Measurements from ENCODE around the gene SCAMP5. TPM values are rescaled to one million over a fixed set of nuclear protein-coding genes. Genes with fewer than 3 reads are reported as not detected.

The SCAMP5 gene
- polyA plus RNA-seq, 1 donor (not counting 4 experiments of a cell fraction or from before 2014, with no cell fraction given) = 1.9 TPM

GRCh38 chr15:74982183-74982582 lies 13.2 kb upstream of the SCAMP5 start:
- FAIRE-seq = no peak
- Histone ChIP-seq H3K36me3 (ENCODE audit: control insufficient read depth in 2 of 2, extremely low read depth in 1 of 2, insufficient read depth in 2 of 2, low read length in 2 of 2) (no peaks in the 10 kb centered on the region), H3K9me1 (ENCODE audit: control insufficient read depth, extremely low read depth, insufficient read depth, low read length) (no peaks in the 10 kb centered on the region), H3K4me3 (ENCODE audit: control insufficient read depth in 2 of 3, extremely low read depth in 1 of 3, insufficient read depth in 2 of 3, low read depth in 1 of 3, low read length in 3 of 3) (no peak overlapping the region), H3K9me3 (ENCODE audit: control insufficient read depth, low read depth, low read length) (no peaks in the 10 kb centered on the region), H3K4me2 (ENCODE audit: control insufficient read depth, extremely low read depth, insufficient read depth, low read depth, low read length) (no peak overlapping the region), H3K9ac (ENCODE audit: control insufficient read depth, extremely low read depth, insufficient read depth, low read length) (no peak overlapping the region), H3K4me1 (ENCODE audit: control insufficient read depth, extremely low read depth, insufficient read depth, low read length) (no peaks in the 10 kb centered on the region), H4K20me1 (ENCODE audit: control insufficient read depth, extremely low read depth, insufficient read depth, low read length) (no peaks in the 10 kb centered on the region), H3K79me2 (ENCODE audit: control insufficient read depth, insufficient read depth, low read length) (no peaks in the 10 kb centered on the region), H2AFZ (ENCODE audit: control insufficient read depth, low read length) (no peak overlapping the region), H3K27ac (ENCODE audit: control insufficient read depth, insufficient read depth, low read length) (no peak overlapping the region), H3K27me3 (ENCODE audit: control insufficient read depth, extremely low read depth, insufficient read depth, low read length) (peaks cover 8% of the 10 kb centered on the region)
- TF ChIP-seq CTCF (optimal IDR thresholded peaks at IDR 0.05 in 1 of 3, IDR thresholded peaks at IDR 0.05 in 1 of 3, conservative IDR thresholded peaks at IDR 0.05 in 1 of 3; ENCODE audit: extremely low read depth in 1 of 3, insufficient read depth in 2 of 3, low read length in 3 of 3) (no peak), EZH2 (IDR thresholded peaks at IDR 0.05; ENCODE audit: low read length) (no peak)
- DNase-seq (ENCODE audit: low read depth, low spot score) = no peak
- dilution Hi-C loops (cut with MboI; ENCODE audit: extremely low pct_ligation_motif_present, low sequenced_read_pairs) = no loop called here

GRCh38 chr15:74983725-74984231 lies 11.6 kb upstream of the SCAMP5 start:
- TF ChIP-seq CTCF (optimal IDR thresholded peaks at IDR 0.05 in 1 of 3, IDR thresholded peaks at IDR 0.05 in 1 of 3, conservative IDR thresholded peaks at IDR 0.05 in 1 of 3; ENCODE audit: extremely low read depth in 1 of 3, insufficient read depth in 2 of 3, low read length in 3 of 3) (no peak), EZH2 (IDR thresholded peaks at IDR 0.05; ENCODE audit: low read length) (no peak)
- no peak overlapping the region for H3K4me2 ChIP-seq (ENCODE audit: control insufficient read depth, extremely low read depth, insufficient read depth, low read depth, low read length)
- H3K9ac ChIP-seq (ENCODE audit: control insufficient read depth, extremely low read depth, insufficient read depth, low read length) = no peak overlapping the region
- dilution Hi-C loops (cut with MboI; ENCODE audit: extremely low pct_ligation_motif_present, low sequenced_read_pairs) = no loop called here
- H3K4me1 ChIP-seq (ENCODE audit: control insufficient read depth, extremely low read depth, insufficient read depth, low read length) = no peaks in the 10 kb centered on the region
- no peak overlapping the region for H3K4me3 ChIP-seq (ENCODE audit: control insufficient read depth in 2 of 3, extremely low read depth in 1 of 3, insufficient read depth in 2 of 3, low read depth in 1 of 3, low read length in 3 of 3)
- no peaks in the 10 kb centered on the region for H3K9me3 ChIP-seq (ENCODE audit: control insufficient read depth, low read depth, low read length)
- H3K27me3 ChIP-seq (ENCODE audit: control insufficient read depth, extremely low read depth, insufficient read depth, low read length) = peaks cover 8% of the 10 kb centered on the region
- DNase-seq (ENCODE audit: low read depth, low spot score) = no peak
- H4K20me1 ChIP-seq (ENCODE audit: control insufficient read depth, extremely low read depth, insufficient read depth, low read length) = no peaks in the 10 kb centered on the region
- no peak overlapping the region for H2AFZ ChIP-seq (ENCODE audit: control insufficient read depth, low read length)
- no peaks in the 10 kb centered on the region for H3K36me3 ChIP-seq (ENCODE audit: control insufficient read depth in 2 of 2, extremely low read depth in 1 of 2, insufficient read depth in 2 of 2, low read length in 2 of 2)
- no peak overlapping the region for H3K27ac ChIP-seq (ENCODE audit: control insufficient read depth, insufficient read depth, low read length)
- H3K9me1 ChIP-seq (ENCODE audit: control insufficient read depth, extremely low read depth, insufficient read depth, low read length) = no peaks in the 10 kb centered on the region
- no peaks in the 10 kb centered on the region for H3K79me2 ChIP-seq (ENCODE audit: control insufficient read depth, insufficient read depth, low read length)
- no peak for FAIRE-seq

All from keratinocyte (primary cell).